ENCODE results near the gene RPRD1B.

Gene RPRD1B

DNA sequence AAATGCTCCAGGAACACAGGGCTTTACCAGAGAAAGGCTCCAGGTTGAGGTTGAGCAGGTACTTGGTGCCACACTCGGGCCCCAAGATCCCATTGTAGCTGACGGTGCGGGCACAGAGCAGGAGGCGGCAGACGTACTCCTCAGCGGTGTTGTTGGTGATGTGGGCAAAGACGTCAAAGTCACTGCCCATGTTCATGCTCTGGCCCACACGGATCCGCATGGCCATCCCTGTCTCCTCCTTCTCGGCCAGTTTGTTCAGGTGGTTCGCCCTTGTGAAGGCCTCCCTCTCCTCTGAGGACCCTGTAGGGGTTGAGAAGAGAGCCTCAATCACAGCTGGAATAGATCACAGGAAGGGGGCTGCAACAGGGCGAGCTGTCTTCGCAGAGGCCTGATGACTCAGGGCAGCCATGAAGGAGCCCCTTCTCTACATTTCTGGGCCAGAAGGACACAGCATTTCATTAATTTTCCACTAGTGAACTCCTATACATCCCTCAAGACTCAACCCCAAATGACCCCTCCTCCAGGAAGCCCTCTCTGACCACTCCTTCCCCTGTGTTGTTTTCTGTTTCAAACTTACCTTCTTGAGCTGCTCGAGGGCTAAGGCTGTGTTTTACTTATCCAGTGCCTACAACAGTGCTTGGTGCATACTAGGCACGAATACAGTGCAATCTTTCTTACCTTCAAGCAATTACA, 104.7 kb downstream of the RPRD1B start:
- no peak for DNase-seq

GRCh38 chr20:38139156-38139912, 105.8 kb downstream of the RPRD1B start:
- no peak for DNase-seq

- DNase-seq: no peak
These were observed 106.6 kb downstream of the RPRD1B start for GRCh38 chr20:38139977-38140753.

DNA sequence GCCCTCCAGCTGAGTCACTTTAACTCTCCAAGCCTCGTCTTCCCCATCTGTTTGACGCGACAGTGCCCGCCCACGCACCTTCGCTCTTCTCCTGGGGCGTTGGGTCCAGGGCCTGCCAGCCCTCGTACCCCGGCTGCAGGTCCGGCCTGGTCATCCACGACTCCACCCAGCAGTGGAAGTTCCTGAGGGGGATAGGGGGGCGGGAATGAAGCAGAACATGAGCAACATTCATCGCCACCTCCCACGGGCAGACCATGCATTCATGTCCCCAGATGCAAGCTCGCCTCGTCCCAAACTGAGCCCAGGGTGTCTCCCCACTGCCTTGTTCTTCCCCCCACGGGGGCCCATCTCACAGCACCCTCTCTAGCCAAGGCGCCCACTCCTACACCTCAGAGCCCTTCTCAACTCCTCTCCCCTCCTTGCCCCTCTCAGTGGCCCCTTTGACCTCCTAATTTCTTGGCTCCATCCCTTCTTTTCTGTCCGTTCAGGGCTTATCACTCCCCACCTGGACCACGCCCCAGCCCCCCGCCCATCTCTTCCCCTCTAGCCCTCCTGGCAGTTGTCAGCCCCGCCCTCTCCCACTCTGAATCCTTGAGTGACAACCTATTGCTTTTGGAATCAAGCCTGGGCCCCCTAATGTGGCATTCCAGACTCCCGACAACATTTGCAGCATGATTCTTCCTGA, 107.8 kb downstream of the RPRD1B start:
- no peak for DNase-seq
